Mammary epithelial cell (primary cell): ENCODE results near the gene SMAD5.

Experiments
- CTCF ChIP-seq, 2 donors: IDR thresholded peaks in 1 of 2; conservative IDR thresholded peaks in 1 of 2; 2 replicates each; pipeline ENCODE4 v1.5.1; 2011 to 2012; ENCODE audit warnings: inconsistent platforms in 2 of 2, low read length in 2 of 2, mild to moderate bottlenecking in 2 of 2, control low read depth in 1 of 2, low read depth in 1 of 2; ENCODE audit not compliant: insufficient read depth in 1 of 2; ENCODE audit errors: extremely low read depth in 1 of 2
- EZH2 ChIP-seq: IDR thresholded peaks from 2 replicates; pipeline ENCODE4 v1.6.1; 2012; ENCODE audit warnings: low read length, inconsistent platforms, borderline replicate concordance

GRCh38 chr5:136132087-136132486 is 558 bp upstream of the SMAD5 start:
- no peak for TF ChIP-seq CTCF (conservative IDR thresholded peaks at IDR 0.05 in 1 of 2, IDR thresholded peaks at IDR 0.05 in 1 of 2; ENCODE audit: extremely low read depth in 1 of 2, insufficient read depth in 1 of 2, low read depth in 1 of 2, low read length in 2 of 2)
- TF ChIP-seq EZH2 = no peak
